Stimulated activated CD4-positive, alpha-beta T cell treated with anti-CD3 and anti-CD28 coated beads, Interleukin-4, amount 100 ng/mL, for 48 hours (primary cell): ENCODE results near the gene PLCB1.

Source experiments
- DNase-seq, 2 donors: peaks; one replicate each; pipeline ENCODE4 v3.0.0-alpha.2; 2020; ENCODE audit warnings: low read depth in 2 of 2

Gene PLCB1

GRCh38 chr20:8657664-8658063 is 525.6 kb downstream of the PLCB1 start:
- DNase-seq, result no peak

- no peak for DNase-seq
Observed at GRCh38 chr20:8658103-8658502, 526.0 kb downstream of the PLCB1 start.

GRCh38 chr20:8661229-8661952 is 529.3 kb downstream of the PLCB1 start:
- no peak for DNase-seq

DNA sequence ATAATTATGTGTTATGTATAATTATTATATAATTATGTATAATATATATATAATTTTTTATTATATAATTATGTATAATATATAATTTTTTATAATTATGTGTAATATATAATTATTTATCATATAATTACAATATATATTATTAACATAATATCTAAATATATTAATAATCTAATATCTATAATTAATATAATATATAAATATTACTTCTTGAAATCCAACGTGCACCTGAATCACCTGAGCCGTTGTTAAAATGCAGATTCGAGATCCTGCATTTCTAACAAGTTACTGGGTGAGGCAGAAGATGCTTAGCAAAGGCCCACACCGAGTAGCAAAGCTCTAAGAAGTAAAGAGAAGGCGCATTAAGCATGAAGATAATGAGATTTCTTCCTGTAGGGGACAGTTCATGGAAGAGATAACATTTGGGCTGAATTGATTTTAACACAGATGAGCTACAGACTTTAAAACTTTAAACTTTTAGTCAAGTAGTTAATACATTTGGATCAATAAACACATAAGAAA is 530.4 kb downstream of the PLCB1 start:
- no peak for DNase-seq

DNA sequence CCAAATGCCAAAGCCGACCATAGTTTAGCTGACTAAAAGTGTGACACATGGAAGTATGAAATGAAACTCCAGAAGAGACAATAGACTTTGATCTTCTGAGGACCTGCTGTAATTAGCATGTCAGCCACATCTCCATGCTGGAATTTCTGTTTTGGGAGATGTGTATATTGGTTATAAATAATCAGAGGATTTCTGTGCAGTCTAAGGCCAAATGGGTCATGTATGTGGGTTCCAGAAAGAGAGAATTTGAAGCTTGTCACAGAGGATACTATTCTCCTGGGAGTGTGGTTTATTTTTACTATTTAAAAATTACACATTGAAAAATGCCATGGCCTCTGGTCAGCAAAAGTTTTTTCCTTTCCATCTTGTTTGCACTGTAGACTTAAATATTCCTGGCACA is 531.4 kb downstream of the PLCB1 start:
- no peak for DNase-seq

DNA sequence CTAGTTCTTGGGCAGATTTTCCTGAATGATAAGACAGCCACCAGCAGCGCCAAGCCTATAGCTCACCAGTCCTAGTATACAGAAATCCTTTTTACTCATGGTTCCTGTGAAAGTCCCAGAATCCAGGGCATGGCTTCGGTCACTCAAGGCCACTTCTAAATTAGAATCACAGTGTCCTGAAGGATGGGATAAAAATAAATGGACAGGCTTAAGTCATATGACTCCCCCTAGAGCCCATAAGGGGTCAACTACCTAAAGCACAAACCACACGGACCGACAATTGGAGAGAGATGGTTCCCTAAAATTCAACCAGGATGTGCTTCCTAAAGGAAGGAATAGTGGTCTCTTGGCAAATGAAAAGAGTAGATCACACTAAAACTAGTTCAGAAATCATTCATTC is 532.7 kb downstream of the PLCB1 start:
- no peak for DNase-seq

DNA sequence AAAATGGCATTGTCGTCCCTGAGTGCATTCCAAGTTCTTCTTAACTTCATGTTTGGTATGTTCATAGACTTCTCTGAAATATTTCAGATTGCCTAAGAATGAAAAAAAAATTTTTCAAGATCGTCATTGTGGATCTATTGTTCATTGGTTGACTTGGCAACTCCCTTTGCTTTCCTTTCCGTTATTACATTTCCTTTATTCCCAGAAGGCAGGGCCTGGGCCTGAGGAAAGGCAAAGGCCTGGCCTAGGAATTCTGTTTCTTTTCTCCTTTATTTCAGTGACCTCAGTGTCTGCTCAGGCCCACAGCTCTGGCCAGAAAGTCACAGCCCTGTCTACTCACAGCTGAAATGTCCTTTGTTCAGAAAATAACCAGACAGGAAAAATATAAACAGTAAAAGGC is 535.2 kb downstream of the PLCB1 start:
- no peak for DNase-seq

DNA sequence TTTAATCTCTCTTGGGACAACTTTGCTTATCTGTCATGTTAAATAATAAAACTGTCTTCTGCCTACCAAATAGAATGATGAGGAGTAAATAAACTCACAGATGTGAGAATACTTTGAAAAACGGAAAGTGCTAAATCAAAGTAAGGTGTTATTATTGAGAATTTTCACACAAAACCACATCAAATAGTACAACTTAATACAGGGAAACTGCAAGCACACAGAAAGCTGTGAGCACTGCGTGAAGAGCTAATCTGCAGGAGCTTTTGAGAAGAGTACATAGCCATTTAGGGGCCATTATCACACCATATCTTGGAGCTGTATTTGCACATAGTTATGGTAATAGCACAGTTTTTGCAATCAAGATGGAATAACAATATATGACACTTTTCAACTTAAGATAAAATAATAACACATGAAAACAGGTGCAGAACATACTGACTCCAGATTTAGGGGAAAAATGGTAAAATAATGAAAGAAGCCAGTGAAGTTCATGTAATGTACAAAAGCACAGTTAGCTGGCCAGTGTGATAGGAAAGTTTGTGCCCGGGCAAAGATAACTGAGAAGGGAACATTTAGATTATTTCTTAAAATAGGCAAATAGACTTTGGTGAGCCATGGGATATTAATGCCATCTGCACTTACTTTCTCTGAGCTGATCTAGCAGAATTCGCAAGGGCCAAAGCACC is 538.3 kb downstream of the PLCB1 start:
- DNase-seq, result no peak

DNA sequence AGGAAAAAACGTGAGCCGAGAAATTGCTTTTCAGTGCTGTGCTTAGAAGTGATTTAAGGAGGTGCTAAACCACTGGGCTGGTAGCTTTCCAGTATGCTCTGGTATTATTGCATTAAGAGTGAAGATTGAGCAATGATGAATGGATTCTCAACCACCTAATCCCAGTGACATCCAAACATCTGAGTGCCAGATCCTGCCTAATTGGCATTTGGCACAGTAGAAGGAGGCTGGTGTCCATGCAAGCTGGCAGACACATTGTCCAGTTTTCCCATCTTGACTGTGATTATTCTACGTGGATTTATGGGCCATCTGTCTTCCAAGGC is 538.8 kb downstream of the PLCB1 start:
- no peak for DNase-seq

DNA sequence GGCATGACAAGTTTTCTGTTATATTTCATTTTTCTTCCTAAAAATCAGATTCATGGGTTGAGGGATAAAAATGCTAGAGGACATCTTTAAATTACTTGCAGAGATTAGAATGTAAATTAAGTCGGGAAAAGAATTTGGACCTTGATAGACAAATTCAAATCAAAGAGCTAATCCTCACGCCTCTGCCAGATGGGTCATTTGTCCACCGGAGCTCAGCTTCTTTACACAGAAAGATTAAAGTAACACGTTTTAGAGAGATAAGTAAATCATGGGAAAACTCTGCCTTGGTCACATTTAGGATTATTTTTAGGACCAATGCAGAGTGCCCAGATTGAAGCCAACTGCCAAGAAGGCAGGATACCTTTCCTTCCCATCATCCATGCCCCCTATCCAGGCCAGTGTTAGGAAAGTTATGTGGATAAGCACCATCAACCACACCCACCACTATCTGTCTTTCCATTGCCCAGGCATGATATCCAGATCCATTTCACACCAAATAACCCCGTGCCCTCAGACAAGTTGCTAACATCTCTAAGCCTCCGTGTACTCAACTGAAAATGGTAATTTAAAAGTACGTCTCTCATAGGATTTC is 539.4 kb downstream of the PLCB1 start:
- no peak for DNase-seq

- DNase-seq, result no peak
Observed at GRCh38 chr20:8673116-8673515, 541.0 kb downstream of the PLCB1 start.

DNA sequence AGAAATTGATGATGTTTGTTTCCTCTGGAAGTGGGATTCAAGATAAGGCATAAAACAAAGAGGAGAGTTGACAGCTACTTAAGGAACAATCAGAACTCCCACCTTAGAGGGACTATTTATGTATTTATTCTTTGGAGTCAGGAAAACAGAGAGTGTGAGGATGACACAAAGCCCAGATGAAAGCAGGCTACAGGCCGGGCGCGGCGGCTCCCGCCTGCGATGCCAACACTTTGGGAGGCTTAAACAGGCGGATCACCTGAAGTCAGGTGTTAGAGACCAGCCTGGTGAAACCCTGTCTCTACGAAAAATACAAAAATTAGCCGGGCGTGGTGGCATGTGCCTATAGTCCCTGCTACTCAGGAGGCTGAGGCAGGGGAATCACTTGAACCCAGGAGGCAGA is 543.8 kb downstream of the PLCB1 start:
- DNase-seq, result no peak

GRCh38 chr20:8678098-8678776 is 546.2 kb downstream of the PLCB1 start:
- DNase-seq, result no peak

DNA sequence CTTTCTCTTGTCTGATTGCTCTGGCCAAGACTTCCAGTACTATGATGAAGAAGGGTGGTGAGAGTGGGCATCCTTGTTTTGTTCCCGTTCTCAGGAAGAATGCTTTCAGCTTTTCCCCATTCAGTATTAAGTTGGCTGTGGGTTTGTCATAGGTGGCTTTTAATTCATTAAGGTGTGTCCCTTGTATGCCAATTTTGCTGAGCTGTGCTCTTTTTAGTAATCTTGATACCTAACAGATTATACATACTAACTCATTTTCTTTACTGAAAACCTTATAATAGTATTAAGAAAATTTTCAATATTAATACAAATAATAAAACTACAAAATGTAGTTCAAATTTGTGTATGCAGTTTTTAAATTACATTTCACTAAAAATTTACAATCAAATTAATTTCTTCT is 557.3 kb downstream of the PLCB1 start:
- no peak for DNase-seq

GRCh38 chr20:8690074-8690473 is 558.0 kb downstream of the PLCB1 start:
- no peak for DNase-seq

GRCh38 chr20:8693709-8694108 is 561.6 kb downstream of the PLCB1 start:
- no peak for DNase-seq

DNA sequence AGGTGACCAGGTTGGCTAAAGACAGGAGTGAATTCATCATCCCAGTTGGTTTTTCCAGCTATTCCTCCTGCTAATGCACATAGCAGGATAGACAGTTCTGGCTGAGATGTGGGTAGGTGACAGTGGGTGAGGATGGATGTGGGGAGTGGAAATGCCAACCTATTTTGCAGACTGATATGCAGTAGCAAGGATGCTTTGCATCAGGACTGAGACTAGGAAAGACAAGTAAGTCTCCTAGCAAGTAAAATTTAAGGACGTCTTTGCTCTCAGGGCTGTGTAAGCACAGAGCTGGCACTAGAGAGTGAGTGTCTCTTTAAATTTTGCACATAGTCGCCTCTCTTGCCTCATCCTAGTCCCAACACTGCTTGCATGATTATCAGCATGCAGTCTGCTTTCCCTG is 568.7 kb downstream of the PLCB1 start:
- no peak for DNase-seq

- DNase-seq, result no peak
Observed at GRCh38 chr20:8706961-8707700, 575.1 kb downstream of the PLCB1 start.

GRCh38 chr20:8709627-8710026 is 577.6 kb downstream of the PLCB1 start:
- DNase-seq, result no peak

DNA sequence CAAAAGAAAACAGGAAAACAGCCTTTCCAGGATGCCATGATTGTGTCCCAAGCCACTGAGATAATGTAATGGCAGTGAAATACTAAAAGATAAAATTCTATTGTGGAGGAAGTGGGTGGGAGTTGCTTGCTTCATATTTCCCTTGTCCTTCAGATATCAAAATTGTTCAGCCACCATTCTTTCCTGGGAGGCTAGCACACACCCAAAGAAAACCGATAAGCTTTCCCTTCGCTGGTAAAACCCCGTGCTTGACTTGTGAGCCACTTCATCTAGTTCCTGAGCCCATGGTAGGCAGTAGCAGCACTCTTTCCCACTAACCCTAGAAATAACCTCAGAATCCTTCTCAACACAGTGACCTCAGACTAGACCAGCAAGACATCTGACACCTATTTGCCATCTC is 579.4 kb downstream of the PLCB1 start:
- DNase-seq, result no peak

DNA sequence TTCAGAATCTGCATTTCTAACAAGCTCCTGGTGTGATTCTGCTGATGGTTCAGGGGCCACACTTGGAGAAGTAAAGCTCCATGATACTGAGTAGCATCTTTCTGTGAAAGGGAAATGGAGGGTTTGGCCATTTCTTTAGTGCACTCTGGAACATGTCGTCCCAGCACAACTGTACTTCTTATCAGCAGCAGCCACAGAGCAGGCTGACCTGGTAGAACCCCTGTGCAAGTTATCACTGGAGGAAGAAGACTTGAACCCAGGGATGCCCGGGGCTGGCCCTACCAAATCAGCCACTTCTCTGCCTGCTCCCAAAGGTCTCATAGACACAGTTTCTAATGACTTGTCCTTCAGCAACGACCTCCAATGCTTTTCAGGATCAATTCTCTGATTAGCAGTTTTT is 582.1 kb downstream of the PLCB1 start:
- no peak for DNase-seq

GRCh38 chr20:8718279-8718678 is 586.2 kb downstream of the PLCB1 start:
- DNase-seq, result no peak
